SHP77 (cell line): ENCODE results near the gene CCDC78.
"Not testable (repeated sequence)": the region's sequence is repeated elsewhere in the genome, so short reads cannot be mapped to it uniquely, and the experiment has no call there.

Experiments
- DNase-seq, 2 experiments: peaks; one replicate each; lab custom pipeline; 2025; lab: John Stamatoyannopoulos, UW

Gene CCDC78

DNA sequence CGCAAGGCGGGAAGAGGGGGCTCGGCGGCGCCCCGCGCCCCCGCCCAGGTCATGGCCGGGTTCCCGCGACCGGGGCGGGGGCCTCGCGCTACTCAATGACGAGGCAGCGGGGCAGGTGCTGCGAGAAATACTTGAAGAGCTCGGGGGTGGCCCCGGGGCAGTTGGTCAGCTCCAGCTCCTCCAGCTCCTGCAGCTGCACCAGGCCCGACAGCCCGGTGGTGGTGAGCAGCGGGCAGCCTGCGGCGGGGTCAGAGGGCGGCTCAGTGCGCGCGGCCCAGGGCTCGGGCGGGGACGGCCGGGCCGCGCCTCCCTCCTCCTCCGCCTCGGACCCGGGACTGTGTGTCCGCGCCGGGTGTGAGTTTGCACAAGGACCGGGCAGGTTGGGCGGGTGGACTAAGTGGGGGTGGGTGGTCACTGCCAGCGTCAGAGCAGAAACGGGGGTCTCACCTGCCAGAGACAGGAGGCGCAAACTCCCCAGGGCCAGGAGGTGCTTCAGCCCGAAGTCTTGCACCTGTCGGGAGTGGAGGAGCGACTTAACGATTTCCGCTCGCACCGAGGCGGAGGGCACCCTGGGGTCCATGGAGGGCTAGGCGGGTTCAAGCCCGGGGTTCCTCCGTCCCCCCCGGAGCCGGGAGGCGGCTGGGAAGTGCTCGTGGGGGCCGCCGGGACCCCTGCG is 31.9 kb downstream of the CCDC78 start:
- DNase-seq = no peak

DNA sequence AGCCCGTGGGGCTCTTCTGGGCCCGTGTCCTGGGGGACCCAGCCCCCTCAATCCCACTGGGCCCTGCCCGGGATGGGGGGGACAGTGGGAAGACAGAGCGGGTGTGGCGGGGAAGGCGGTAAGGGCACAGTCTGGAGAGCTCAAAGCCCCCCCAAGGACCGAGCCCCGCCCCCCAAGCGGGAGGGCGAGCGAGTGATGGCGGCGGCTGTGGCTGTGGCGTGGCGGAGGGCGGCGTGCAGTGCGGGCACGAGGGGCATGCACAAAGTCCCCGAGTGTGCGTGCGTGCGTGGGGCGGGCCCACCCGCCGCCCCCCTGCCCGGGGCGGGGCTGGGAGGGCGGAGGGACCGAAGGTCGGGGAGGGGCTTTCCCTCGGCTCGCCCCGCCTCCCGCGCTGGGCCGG is 32.5 kb downstream of the CCDC78 start:
- DNase-seq = no peak

DNA sequence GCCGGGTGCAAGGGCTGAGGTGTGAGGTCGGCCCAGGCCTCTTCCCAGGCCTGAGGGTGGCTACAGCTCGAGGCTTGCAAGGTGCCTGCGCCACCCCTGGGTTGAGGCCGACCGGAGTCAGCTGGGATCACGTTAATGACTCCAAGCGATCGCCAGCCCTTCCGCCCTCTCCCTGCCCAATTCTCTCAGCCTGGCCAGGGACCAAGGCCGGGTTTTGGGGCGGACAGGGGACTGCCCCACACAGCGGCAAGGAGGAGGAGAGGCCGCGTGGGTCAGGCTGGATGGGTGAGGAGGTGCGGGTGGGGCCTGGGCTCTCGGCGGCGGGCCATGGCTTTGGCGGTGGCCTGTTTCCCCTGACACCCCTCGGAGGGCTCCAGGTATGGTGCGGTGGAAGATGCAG is 32.9 kb downstream of the CCDC78 start:
- no peak for DNase-seq

- DNase-seq = no peak
Measured at GRCh38 chr16:692356-693108, 33.7 kb downstream of the CCDC78 start.

GRCh38 chr16:691242-691641 is 35.0 kb downstream of the CCDC78 start:
- DNase-seq = not testable (repeated sequence)

DNA sequence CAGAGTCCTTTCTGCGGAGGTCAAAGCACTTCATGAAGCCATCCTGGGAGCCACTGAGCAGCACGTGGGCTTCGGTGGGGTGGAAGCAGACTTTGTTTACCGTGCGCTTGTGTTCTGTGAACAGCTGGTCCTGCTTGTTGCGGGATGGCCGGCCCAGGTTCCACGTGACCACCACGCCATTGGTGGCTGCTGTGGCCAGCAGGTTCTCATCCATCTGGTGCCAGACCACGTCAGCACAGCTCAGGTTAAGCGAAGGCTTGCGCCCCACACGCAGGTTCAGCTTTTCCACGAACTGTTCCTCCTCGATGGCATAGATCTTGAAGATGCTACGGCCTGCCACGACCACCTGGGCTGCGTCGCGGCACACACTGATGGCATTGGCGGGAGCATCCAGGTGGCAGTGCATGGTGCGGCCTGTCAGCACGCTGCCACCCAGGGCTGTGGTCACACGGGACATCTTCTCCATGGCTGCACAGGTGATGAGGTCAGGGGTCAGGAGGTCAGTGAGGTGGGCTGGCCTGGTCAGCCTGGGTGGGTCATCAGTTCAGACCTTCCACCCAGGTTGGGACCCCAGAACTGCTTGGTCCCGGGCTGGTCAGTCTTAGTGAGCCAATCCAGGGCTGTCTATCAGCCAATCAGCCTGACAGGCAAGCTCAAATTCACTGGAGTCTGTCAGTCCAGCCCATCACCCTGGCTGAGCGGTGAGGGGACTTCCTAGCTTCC is 36.9 kb downstream of the CCDC78 start:
- no peak for DNase-seq

- DNase-seq = no peak
Measured at GRCh38 chr16:687499-687898, 38.7 kb downstream of the CCDC78 start.

DNA sequence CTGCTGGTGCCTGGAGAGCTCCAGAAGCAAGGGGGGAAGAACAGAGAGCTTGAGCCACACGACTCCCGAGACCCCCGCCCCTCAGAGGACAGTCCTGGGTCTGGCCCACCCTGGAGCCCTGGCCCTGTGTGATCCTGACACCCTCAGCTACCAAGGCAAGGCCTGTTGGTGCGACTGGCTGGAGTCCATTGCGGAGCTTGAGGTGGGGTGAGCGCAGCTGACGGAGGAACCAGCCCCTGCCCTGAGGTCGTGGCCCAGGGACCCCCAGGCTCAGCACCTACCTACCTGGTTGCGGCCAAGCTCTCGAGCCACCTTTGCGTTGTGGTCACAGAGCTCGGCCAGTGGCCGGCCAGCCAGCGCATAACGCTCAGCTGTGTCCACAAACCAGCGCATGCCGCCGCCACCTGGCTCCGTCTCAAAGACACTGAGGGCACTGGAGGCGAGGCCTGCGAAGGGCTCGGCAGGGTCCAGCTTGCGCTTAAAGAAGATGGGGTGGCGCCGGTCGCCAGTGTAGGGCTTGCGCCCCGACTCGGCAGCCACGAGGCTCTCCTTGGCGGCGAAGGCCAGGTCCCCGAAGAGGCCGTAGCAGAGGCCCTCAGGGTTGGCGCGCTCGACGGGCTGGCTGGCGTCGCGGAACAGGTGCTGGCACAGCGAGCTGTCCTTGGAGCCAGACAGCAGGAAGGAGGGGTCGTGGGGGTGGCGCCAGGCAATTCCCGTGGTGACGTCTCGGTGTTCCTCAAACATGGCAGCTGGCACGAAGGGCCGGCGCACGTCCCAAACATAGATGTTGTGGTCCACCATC is 39.6 kb downstream of the CCDC78 start:
- no peak for DNase-seq

GRCh38 chr16:685967-686366 is 40.3 kb downstream of the CCDC78 start:
- DNase-seq = peak in 1 of 2 experiments; percentile 66

GRCh38 chr16:684961-685696 is 41.1 kb downstream of the CCDC78 start:
- peak; percentile 71 to 86 for DNase-seq

- peak; percentile 90 to 97 for DNase-seq
Measured at GRCh38 chr16:684071-684794, 42.0 kb downstream of the CCDC78 start, which contains the start of gene JMJD8. TSS of gene JMJD8 (minus strand) at chr16:684334. CDS start at chr16:684319, 15 bp downstream.

DNA sequence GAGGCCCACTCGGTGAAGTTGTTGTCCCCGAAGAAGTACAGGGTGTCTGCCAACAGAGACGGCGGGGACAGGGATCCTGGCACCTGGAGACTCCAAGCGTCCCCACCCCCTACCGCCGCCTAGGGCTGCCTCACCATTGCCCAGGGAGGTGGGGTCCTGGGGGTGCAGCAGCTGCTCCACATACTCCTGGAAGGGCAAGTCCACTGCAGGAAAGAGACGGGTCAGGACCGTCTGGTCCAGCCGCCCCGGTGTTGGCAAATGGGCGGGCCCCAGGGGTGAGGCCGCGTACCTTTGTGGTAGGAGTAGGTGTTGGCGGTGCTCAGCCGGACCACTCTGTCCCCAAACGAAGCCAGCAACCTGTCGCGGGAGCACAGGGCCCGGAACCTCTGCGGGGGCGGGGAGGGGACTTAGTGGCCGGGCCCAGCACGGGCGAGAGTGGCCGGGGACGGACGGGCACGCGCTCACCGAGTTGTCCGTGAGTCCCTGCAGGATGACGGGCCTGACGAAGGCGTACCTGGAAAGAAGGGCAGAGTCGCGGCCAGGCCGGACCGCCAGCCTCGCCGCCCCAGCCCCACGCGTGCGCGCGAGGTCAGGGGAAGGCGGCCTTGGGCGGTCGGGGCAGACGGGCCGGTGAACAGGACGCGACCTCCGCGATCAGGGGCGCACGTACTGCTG is 42.7 kb downstream of the CCDC78 start:
- no peak for DNase-seq

GRCh38 chr16:682493-683395 is 43.5 kb downstream of the CCDC78 start:
- DNase-seq = no peak

DNA sequence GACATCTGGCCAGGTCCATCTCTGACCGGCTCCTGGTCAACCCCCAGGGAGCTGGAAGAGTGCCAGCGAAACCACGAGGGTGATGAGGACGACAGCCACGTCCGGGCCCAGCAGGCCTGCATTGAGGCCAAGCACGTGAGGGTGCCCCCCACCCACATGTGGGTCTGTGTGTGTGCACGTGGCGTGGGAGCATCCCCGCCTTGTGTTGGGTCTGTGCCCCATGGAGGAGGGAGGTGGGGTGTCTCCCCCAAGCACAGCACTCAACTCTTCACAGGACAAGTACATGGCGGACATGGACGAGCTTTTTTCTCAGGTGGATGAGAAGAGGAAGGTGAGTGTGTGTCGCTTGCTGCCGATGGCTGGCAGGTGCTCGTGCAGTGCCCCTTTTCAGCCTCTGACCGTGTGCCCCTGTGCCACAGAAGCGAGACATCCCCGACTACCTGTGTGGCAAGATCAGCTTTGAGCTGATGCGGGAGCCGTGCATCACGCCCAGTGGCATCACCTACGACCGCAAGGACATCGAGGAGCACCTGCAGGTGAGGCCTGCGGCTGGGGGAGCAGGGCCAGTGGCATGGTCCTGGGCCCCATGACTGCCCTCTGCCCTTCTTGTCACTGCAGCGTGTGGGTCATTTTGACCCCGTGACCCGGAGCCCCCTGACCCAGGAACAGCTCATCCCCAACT is 44.4 kb downstream of the CCDC78 start:
- DNase-seq = no peak

DNA sequence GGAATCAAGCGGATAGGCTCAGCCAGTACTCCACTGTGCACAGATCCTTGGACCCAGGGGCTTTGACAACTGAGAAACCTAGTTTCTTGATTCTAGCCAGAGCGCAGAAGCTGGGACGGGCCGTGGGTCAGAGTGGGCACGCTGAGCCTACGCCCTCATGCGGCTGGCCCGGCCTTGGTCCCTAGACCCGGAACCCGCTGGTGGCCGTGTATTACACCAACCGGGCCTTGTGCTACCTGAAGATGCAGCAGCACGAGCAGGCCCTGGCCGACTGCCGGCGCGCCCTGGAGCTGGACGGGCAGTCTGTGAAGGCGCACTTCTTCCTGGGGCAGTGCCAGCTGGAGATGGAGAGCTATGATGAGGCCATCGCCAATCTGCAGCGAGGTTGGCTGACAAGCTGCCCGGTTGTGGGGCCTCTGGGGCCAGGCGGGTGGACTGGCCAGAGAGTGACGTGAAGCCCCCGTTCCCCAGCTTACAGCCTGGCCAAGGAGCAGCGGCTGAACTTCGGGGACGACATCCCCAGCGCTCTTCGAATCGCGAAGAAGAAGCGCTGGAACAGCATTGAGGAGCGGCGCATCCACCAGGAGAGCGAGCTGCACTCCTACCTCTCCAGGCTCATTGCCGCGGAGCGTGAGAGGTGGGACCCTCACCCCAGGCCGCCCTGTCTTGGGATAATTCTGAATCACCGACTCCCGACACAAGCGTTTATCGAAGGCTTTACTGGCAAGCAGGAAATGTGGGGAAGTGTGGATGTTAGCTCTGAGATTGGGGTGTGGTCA is 45.1 kb downstream of the CCDC78 start:
- DNase-seq = no peak

- no peak for DNase-seq
Measured at GRCh38 chr16:680625-680945, 45.7 kb downstream of the CCDC78 start.

DNA sequence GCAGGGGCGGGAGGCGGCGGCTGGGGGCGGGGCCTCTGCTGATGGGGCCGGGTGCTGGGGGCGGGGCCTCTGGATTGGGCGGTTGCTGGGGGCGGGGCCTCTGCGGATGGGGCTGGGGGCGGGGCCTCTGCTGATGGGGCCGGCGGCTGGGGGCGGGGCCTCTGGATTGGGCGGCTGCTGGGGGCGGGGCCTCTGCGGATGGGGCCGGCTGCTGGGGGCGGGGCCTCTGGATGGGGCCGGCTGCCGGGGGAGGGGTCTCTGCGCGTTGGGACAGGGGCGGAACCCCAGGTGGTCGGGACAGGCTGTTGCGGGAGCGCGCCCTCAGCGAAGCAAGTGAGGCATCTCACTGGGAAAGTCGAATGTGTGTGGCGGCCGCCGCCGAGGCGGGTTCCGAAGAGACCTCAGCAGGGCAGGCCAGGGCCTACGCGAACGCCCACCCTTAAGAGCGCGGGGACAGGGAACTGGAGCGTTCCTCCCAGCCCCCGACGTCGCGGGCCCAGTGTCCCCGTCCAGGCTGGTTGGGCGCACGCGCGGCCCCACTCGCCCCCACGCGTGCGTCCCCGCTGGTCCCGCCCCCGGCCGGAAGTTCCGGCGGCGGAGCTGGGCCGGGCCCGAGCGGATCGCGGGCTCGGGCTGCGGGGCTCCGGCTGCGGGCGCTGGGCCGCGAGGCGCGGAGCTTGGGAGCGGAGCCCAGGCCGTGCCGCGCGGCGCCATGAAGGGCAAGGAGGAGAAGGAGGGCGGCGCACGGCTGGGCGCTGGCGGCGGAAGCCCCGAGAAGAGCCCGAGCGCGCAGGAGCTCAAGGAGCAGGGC is 46.2 kb downstream of the CCDC78 start, which contains the start of gene STUB1:
TSS of gene STUB1 (plus strand) at position 597 of the 811 bp plus-strand sequence. CDS start at position 713, 116 bp downstream.
- peak; percentile 71 to 88 for DNase-seq
